HepG2 (cell line): ENCODE results near the gene UBTF. TPM values are rescaled to one million over a fixed set of nuclear protein-coding genes. Genes with fewer than 3 reads are reported as not detected.

Source experiments
- AHR ChIP-seq: IDR thresholded peaks from 2 replicates; pipeline ENCODE4 v1.6.1; 2018; ENCODE audit warnings: missing genetic modification reagents, missing compliant biosample characterization
- CC2D1A ChIP-seq: sonication (generic); formaldehyde crosslinking; IDR thresholded peaks from 2 replicates; pipeline ENCODE4 v1.8.1; 2023; ENCODE audit warnings: mild to moderate bottlenecking, missing genetic modification reagents
- CHCHD3 ChIP-seq: sonication (generic); formaldehyde crosslinking; IDR thresholded peaks from 2 replicates; pipeline ENCODE4 v1.8.0; 2022; ENCODE audit warnings: mild to moderate bottlenecking, missing genetic modification reagents, moderate library complexity
- GRHL1 ChIP-seq: sonication (generic); formaldehyde crosslinking; conservative IDR thresholded peaks from 2 replicates; pipeline ENCODE4 v1.8.0; 2022; ENCODE audit warnings: missing genetic modification reagents
- HIC2 ChIP-seq: sonication (generic); formaldehyde crosslinking; IDR thresholded peaks from 2 replicates; pipeline ENCODE4 v1.9.0; 2022; ENCODE audit warnings: low read depth, missing genetic modification reagents
- ISX ChIP-seq: sonication (generic); formaldehyde crosslinking; conservative IDR thresholded peaks from 2 replicates; pipeline ENCODE4 v1.5.0; 2020; ENCODE audit warnings: missing genetic modification reagents
- NKX3-1 ChIP-seq: sonication (generic); formaldehyde crosslinking; IDR thresholded peaks from 2 replicates; pipeline ENCODE4 v1.5.0; 2020; ENCODE audit warnings: missing genetic modification reagents
- RXRB ChIP-seq: IDR thresholded peaks from 2 replicates; pipeline ENCODE4 v1.6.1; 2016; ENCODE audit warnings: borderline replicate concordance, missing genetic modification reagents, missing compliant biosample characterization
- SATB2 ChIP-seq: sonication (generic); formaldehyde crosslinking; IDR thresholded peaks from 2 replicates; pipeline ENCODE4 v1.5.0; 2020; ENCODE audit warnings: missing genetic modification reagents
- SMAD1 ChIP-seq: sonication (generic); formaldehyde crosslinking; IDR thresholded peaks from 2 replicates; pipeline ENCODE4 v1.4.0; 2020; ENCODE audit warnings: missing genetic modification reagents, low read depth, mild to moderate bottlenecking, borderline replicate concordance
- ZBTB8A ChIP-seq: sonication (generic); formaldehyde crosslinking; IDR thresholded peaks from 2 replicates; pipeline ENCODE4 v1.4.0; 2020; ENCODE audit warnings: mild to moderate bottlenecking, low read depth, missing genetic modification reagents, borderline replicate concordance
- ZMYM2 ChIP-seq: sonication (generic); formaldehyde crosslinking; IDR thresholded peaks from 2 replicates; pipeline ENCODE4 v1.8.0; 2022; ENCODE audit warnings: mild to moderate bottlenecking, missing genetic modification reagents
- ZNF143 ChIP-seq: sonication (generic); formaldehyde crosslinking; IDR thresholded peaks from 2 replicates; pipeline ENCODE4 v1.4.0; 2020; ENCODE audit warnings: missing genetic modification reagents
- ZNF563 ChIP-seq: sonication (generic); formaldehyde crosslinking; IDR thresholded peaks from 2 replicates; pipeline ENCODE4 v1.8.0; 2022; ENCODE audit warnings: mild to moderate bottlenecking, moderate library complexity, missing genetic modification reagents
- ZSCAN22 ChIP-seq: sonication (generic); formaldehyde crosslinking; IDR thresholded peaks from 2 replicates; pipeline ENCODE4 v1.4.0; 2020; ENCODE audit warnings: mild to moderate bottlenecking, missing genetic modification reagents
- polyA plus RNA-seq, 8 experiments: library from polyadenylated mRNA; depleted of rRNA in 3 of 8; stranded (reverse) in 7 of 8; unstranded in 1 of 8; fragments of >200 nt; fragmentation: Illumina TruSeq in 4 of 8; extraction: Trizol in 4 of 8; gene quantifications; 2 replicates each; pipeline versions ENCODE4 v1.2.1 to v1.2.3, GENCODE V29; 2011 to 2016; ENCODE audit warnings: low read depth in 4 of 8, missing spikeins in 1 of 8, mixed read lengths in 1 of 8; ENCODE audit not compliant: insufficient read depth in 1 of 8
- total RNA-seq, 5 experiments: library from RNA; depleted of rRNA; stranded (reverse); fragments of >200 nt; fragmentation: Illumina TruSeq; extraction: Trizol; gene quantifications; 2 replicates each; pipeline ENCODE4 v1.2.3, GENCODE V29; 2016; ENCODE audit warnings: low read depth in 1 of 5
- TF ChIP-seq, protein P1 (sequence below): IDR thresholded peaks from 2 replicates; pipeline ENCODE4 v1.6.1; 2016; ENCODE audit warnings: low read depth
- TF ChIP-seq, protein P2 (sequence below): sonication (generic); formaldehyde crosslinking; IDR thresholded peaks from 2 replicates; pipeline ENCODE4 v1.4.0; 2020; ENCODE audit warnings: missing genetic modification reagents
- TF ChIP-seq, protein P3 (sequence below): sonication (generic); formaldehyde crosslinking; IDR thresholded peaks from 2 replicates; pipeline ENCODE4 v1.4.0; 2020; ENCODE audit warnings: missing genetic modification reagents, borderline replicate concordance

UBTF gene
- total and polyA plus RNA-seq, 2 of the 13 experiments (the other 11 are each of a cell fraction or from before 2014, with no cell fraction given): 15.2 to 60.9 TPM

DNA sequence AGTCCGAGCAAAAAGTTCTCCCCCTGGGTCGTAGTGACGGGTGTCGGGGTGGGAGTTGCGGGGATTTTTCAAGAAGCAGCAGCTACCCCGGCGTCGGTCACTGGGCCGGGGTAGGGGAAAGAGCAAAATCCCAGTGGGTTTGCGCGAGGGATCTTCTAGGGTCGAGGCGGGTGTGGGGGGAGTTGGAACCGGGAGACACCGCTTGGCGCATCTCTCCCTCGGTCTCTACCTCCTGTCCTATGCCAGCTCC lies 2.3 kb upstream of the UBTF start (continued):
- TF ChIP-seq, protein P1, sequence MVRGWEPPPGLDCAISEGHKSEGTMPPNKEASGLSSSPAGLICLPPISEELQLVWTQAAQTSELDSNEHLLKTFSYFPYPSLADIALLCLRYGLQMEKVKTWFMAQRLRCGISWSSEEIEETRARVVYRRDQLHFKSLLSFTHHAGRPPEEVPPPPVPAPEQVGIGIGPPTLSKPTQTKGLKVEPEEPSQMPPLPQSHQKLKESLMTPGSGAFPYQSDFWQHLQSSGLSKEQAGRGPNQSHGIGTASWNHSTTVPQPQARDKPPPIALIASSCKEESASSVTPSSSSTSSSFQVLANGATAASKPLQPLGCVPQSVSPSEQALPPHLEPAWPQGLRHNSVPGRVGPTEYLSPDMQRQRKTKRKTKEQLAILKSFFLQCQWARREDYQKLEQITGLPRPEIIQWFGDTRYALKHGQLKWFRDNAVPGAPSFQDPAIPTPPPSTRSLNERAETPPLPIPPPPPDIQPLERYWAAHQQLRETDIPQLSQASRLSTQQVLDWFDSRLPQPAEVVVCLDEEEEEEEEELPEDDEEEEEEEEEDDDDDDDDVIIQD (CRISPR knock-in tag): no peak
- TF ChIP-seq ZSCAN22 (CRISPR knock-in tag) (no peak), ZNF143 (no peak), ISX (peak; percentile 66; the same call in 1 of the 2 replicates), CC2D1A (CRISPR knock-in tag) (no peak), GRHL1 (CRISPR knock-in tag) (no peak), HIC2 (CRISPR knock-in tag) (no peak), NKX3-1 (CRISPR knock-in tag) (0 out of 2 replicates have a peak, but pooled peaks have one; percentile 18), SATB2 (CRISPR knock-in tag) (no peak), ZNF563 (CRISPR knock-in tag) (0 out of 2 replicates have a peak, but pooled peaks have one; percentile 2), CHCHD3 (CRISPR knock-in tag) (no peak), RXRB (CRISPR knock-in tag) (no peak; the same call in 1 of the 2 replicates), ZMYM2 (no peak), ZBTB8A (CRISPR knock-in tag) (no peak), SMAD1 (CRISPR knock-in tag) (no peak), AHR (CRISPR knock-in tag) (no peak)
- TF ChIP-seq, protein P2, sequence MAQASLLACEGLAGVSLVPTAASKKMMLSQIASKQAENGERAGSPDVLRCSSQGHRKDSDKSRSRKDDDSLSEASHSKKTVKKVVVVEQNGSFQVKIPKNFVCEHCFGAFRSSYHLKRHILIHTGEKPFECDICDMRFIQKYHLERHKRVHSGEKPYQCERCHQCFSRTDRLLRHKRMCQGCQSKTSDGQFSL (CRISPR knock-in tag): peak; percentile 77; the same call in 1 of the 2 replicates
- TF ChIP-seq, protein P3, sequence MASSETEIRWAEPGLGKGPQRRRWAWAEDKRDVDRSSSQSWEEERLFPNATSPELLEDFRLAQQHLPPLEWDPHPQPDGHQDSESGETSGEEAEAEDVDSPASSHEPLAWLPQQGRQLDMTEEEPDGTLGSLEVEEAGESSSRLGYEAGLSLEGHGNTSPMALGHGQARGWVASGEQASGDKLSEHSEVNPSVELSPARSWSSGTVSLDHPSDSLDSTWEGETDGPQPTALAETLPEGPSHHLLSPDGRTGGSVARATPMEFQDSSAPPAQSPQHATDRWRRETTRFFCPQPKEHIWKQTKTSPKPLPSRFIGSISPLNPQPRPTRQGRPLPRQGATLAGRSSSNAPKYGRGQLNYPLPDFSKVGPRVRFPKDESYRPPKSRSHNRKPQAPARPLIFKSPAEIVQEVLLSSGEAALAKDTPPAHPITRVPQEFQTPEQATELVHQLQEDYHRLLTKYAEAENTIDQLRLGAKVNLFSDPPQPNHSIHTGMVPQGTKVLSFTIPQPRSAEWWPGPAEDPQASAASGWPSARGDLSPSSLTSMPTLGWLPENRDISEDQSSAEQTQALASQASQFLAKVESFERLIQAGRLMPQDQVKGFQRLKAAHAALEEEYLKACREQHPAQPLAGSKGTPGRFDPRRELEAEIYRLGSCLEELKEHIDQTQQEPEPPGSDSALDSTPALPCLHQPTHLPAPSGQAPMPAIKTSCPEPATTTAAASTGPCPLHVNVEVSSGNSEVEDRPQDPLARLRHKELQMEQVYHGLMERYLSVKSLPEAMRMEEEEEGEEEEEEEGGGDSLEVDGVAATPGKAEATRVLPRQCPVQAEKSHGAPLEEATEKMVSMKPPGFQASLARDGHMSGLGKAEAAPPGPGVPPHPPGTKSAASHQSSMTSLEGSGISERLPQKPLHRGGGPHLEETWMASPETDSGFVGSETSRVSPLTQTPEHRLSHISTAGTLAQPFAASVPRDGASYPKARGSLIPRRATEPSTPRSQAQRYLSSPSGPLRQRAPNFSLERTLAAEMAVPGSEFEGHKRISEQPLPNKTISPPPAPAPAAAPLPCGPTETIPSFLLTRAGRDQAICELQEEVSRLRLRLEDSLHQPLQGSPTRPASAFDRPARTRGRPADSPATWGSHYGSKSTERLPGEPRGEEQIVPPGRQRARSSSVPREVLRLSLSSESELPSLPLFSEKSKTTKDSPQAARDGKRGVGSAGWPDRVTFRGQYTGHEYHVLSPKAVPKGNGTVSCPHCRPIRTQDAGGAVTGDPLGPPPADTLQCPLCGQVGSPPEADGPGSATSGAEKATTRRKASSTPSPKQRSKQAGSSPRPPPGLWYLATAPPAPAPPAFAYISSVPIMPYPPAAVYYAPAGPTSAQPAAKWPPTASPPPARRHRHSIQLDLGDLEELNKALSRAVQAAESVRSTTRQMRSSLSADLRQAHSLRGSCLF (CRISPR knock-in tag): 0 out of 2 replicates have a peak, but pooled peaks have one; percentile 6
